Esophagus muscularis mucosa (tissue), 4 donors: ENCODE measurements around the gene WWTR1. TPM values are rescaled to one million over a fixed set of nuclear protein-coding genes. Genes with fewer than 3 reads are reported as not detected.

Source experiments
- DNase-seq: peaks from one replicate; pipeline ENCODE4 v3.0.0-alpha.2; 2017; ENCODE audit errors: extremely low spot score
- H3K27ac ChIP-seq, 4 donors: fragments of 200-600 bp; sonication (generic); replicated peaks in 1 of 4; 1 replicate in 3 of 4; 2 replicates in 1 of 4; pipeline ENCODE4 v1.5.1; 2016 to 2019; ENCODE audit warnings: mild to moderate bottlenecking in 1 of 4
- H3K27me3 ChIP-seq, 4 donors: fragments of 200-600 bp; sonication (generic); one replicate each; pipeline versions ENCODE4 v1.5.1 to v1.6.0; 2016 to 2019
- H3K36me3 ChIP-seq, 4 donors: fragments of 200-600 bp; sonication (generic); one replicate each; pipeline ENCODE4 v1.5.1; 2016 to 2019
- H3K4me1 ChIP-seq, 4 donors: fragments of 200-600 bp; sonication (generic); one replicate each; pipeline ENCODE4 v1.5.1; 2016 to 2019
- H3K4me3 ChIP-seq, 4 donors: fragments of 200-600 bp; sonication (generic); 1 replicate in 2 of 4; 2 replicates in 2 of 4; pipeline ENCODE4 v1.5.1; 2016 to 2019; ENCODE audit warnings: mild to moderate bottlenecking in 4 of 4, moderate library complexity in 1 of 4
- H3K9me3 ChIP-seq, 4 donors: fragments of 200-600 bp; sonication (generic); 1 replicate in 3 of 4; 2 replicates in 1 of 4; pipeline ENCODE4 v1.5.1; 2016 to 2019
- EP300 ChIP-seq: sonication (generic); formaldehyde crosslinking; IDR thresholded peaks from one replicate; pipeline ENCODE4 v1.6.1; 2017; ENCODE audit warnings: antibody characterized with exemption
- POLR2A ChIP-seq: fragments of 450-650 bp; IDR thresholded peaks from one replicate; pipeline ENCODE4 v1.6.1; 2017; ENCODE audit warnings: antibody characterized with exemption, moderate library complexity, mild to moderate bottlenecking, low read depth
- POLR2AphosphoS5 ChIP-seq, 2 donors: sonication (generic); formaldehyde crosslinking; IDR thresholded peaks; one replicate each; pipeline ENCODE4 v1.6.1; 2017; ENCODE audit warnings: antibody characterized with exemption in 2 of 2
- WGBS: methylation state at CpG from one replicate; pipeline ENCODE4 v1.1.5; 2018; 5-methylcytosine and 5-hydroxymethylcytosine counted together
- intact Hi-C: fragments of 100-400 bp; cut with DNase I; formaldehyde crosslinking; loops from one replicate; pipeline ENCODE4 v1.15.1; 2023
- total RNA-seq, 4 donors: library from RNA; depleted of rRNA; stranded (reverse); fragments of >200 nt; gene quantifications; one replicate each; pipeline versions ENCODE4 v1.1.0 to v1.2.1, GENCODE V29; 2016
- TF ChIP-seq, protein P1 (sequence below), 3 experiments: fragments of 200-600 bp in 2 of 3; fragments of 450-650 bp in 1 of 3; sonication (generic) in 2 of 3; IDR thresholded peaks; one replicate each; pipeline ENCODE4 v1.5.1; 2017 to 2019; ENCODE audit warnings: antibody characterized with exemption in 3 of 3, mild to moderate bottlenecking in 2 of 3, moderate library complexity in 1 of 3

WWTR1 gene
- total RNA-seq, 4 donors from 2014 or later, result 346 to 535 (median 463) TPM

DNA sequence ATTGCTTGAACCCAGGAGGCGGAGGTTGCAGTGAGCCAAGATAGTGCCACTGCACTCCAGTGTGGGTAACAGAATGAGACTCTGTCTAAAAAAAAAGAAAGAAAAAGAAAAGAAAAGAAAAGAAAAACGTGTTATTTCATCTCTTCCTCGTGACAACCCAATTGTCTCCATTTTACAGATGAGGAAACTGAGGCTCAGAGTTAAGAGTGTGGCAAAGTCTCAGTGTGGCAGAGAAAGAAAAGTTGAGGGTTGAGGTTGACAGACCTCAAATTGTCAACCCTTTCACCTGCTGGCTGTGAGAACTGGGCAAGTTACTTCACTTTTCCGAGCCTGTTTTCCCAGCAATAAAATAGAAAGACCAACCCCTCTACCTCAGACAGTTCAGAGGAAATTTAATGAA is 123.7 kb downstream of the WWTR1 start:
- WGBS, result 86% methylated on average over 4 of the region's 4 CpGs
- Histone ChIP-seq H3K27ac (peak overlapping the region; percentile 53 to 81 (median 74)), H3K36me3 (no peaks in the 10 kb centered on the region), H3K4me3 (no peak overlapping the region), H3K9me3 (no peaks in the 10 kb centered on the region), H3K4me1 (peaks cover 36 to 94% (median 89%) of the 10 kb centered on the region in 4 donors), H3K27me3 (no peaks in the 10 kb centered on the region)
- no peak for TF ChIP-seq POLR2A
- TF ChIP-seq, protein P1, sequence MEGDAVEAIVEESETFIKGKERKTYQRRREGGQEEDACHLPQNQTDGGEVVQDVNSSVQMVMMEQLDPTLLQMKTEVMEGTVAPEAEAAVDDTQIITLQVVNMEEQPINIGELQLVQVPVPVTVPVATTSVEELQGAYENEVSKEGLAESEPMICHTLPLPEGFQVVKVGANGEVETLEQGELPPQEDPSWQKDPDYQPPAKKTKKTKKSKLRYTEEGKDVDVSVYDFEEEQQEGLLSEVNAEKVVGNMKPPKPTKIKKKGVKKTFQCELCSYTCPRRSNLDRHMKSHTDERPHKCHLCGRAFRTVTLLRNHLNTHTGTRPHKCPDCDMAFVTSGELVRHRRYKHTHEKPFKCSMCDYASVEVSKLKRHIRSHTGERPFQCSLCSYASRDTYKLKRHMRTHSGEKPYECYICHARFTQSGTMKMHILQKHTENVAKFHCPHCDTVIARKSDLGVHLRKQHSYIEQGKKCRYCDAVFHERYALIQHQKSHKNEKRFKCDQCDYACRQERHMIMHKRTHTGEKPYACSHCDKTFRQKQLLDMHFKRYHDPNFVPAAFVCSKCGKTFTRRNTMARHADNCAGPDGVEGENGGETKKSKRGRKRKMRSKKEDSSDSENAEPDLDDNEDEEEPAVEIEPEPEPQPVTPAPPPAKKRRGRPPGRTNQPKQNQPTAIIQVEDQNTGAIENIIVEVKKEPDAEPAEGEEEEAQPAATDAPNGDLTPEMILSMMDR (IDR thresholded peaks at IDR 0.05), result no peak
- TF ChIP-seq POLR2AphosphoS5 (IDR thresholded peaks at IDR 0.05), result no peak
- TF ChIP-seq EP300, result no peak
- intact Hi-C loops, result loop anchor here (5.0 kb wide), 2 partner anchors 43 to 123 kb away; partner anchors contain the start of gene WWTR1
- no peak for DNase-seq

DNA sequence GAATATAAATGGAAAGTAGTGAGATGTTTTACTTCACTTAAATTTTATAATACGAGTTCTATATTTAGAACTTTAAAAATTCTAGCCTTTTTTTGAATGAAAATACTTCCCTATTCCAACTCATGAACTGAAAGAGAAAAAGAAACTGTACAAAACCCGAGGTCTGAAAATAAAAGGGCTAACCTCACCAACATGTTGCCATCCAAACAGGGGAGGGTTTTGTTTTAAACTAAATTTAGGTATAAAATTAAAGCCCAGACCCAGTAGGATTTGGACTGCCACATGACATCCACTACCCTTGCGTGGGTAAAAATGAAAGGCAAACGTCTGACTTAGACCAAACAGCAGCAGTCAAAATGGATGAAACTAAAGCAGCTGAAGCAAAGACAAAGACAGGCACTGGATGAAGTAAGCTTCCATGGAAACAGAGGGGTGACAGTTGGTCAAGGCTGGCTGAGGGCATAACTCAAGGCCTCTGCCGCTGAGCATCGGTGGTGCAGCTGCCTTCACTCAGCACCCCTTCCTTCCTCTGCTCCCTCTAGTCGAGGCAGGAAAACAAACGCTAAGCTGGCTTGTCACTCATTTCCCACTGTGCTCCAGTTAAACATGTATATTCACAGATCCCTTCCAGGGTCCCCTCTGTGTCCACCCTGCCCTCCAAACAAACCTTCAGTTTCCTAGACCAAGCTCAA is 125.2 kb downstream of the WWTR1 start:
- Histone ChIP-seq H3K9me3 (no peaks in the 10 kb centered on the region), H3K27me3 (no peaks in the 10 kb centered on the region), H3K4me1 (peaks cover 45 to 94% (median 90%) of the 10 kb centered on the region in 4 donors), H3K36me3 (no peaks in the 10 kb centered on the region), H3K27ac (peak overlapping the region; percentile 53 to 81 (median 74)), H3K4me3 (peak overlapping the region in 1 of 4 donors; percentile 1)
- DNase-seq, result no peak
- 29% methylated on average over 8 of the region's 8 CpGs for WGBS
- intact Hi-C loops, result loop anchor here (5.0 kb wide), 2 partner anchors 45 to 125 kb away; partner anchors contain the start of gene WWTR1
- no peak for TF ChIP-seq POLR2A
- TF ChIP-seq, protein P1 (IDR thresholded peaks at IDR 0.05), result no peak
- no peak for TF ChIP-seq POLR2AphosphoS5 (IDR thresholded peaks at IDR 0.05)
- TF ChIP-seq EP300, result no peak

DNA sequence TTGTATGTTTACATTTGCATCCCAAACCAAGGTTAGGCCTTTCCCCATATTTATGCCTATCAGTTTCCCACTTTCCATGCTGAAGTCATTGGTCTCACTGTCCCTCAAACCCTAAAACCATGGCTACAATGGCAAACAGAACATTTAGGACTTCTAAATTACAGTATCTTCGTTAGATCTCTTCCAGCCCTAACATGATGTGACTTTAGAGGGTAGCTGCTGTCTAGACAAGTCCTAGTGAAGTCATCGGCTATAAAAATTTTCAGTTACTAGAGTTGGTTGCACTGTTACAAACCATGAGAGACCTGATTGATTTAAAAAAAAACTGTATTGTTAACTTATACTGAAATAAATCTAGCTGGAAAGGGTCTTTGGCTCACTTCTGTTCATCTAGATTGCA is 128.7 kb downstream of the WWTR1 start:
- Histone ChIP-seq H3K4me3 (no peak overlapping the region), H3K27me3 (no peaks in the 10 kb centered on the region), H3K4me1 (peaks cover 24 to 81% (median 73%) of the 10 kb centered on the region in 4 donors), H3K9me3 (no peaks in the 10 kb centered on the region), H3K36me3 (peaks cover 4 to 20% (median 19%) of the 10 kb centered on the region in 4 donors), H3K27ac (peak overlapping the region; percentile 53 to 73 (median 68))
- WGBS, result 91% methylated on average over 2 of the region's 2 CpGs
- no peak for DNase-seq
- intact Hi-C loops, result no loop called here
- TF ChIP-seq EP300, result no peak
- no peak for TF ChIP-seq POLR2A
- TF ChIP-seq, protein P1 (IDR thresholded peaks at IDR 0.05), result no peak
- TF ChIP-seq POLR2AphosphoS5 (IDR thresholded peaks at IDR 0.05), result no peak

DNA sequence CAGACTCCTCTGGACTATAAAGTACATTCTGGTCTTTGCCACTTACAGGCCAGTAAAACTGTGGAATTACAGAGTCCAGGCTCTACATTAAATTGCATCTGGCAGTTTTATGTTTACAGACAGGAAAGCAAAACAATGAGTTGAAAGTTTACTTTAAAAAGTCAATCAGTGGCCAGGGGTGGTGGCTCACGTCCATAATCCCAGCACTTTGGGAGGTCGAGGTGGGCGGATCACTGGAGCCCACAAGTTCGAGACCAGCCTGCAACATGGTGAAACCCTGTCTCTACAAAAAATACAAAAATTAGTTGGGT is 129.5 kb downstream of the WWTR1 start:
- H3K36me3 ChIP-seq, result peaks cover 11 to 28% (median 26%) of the 10 kb centered on the region in 4 donors
- peak overlapping the region; percentile 53 to 73 (median 68) for H3K27ac ChIP-seq
- no peaks in the 10 kb centered on the region for H3K9me3 ChIP-seq
- H3K4me3 ChIP-seq, result no peak overlapping the region
- DNase-seq, result no peak
- H3K27me3 ChIP-seq, result no peaks in the 10 kb centered on the region
- peaks cover 24 to 73% (median 65%) of the 10 kb centered on the region in 4 donors for H3K4me1 ChIP-seq
- TF ChIP-seq POLR2A, result no peak
- no peak for TF ChIP-seq EP300
- TF ChIP-seq POLR2AphosphoS5 (IDR thresholded peaks at IDR 0.05), result no peak
- TF ChIP-seq, protein P1 (IDR thresholded peaks at IDR 0.05), result no peak
- intact Hi-C loops, result no loop called here
- WGBS, result 53% methylated on average over 4 of the region's 4 CpGs
